Ascending aorta (tissue), 2 donors: ENCODE measurements around the gene PLTP. TPM values are rescaled to one million over a fixed set of nuclear protein-coding genes. Genes with fewer than 3 reads are reported as not detected.

Experiments
- DNase-seq, 2 donors: peaks; one replicate each; pipeline ENCODE4 v3.0.0-alpha.2; 2019; ENCODE audit warnings: low spot score in 2 of 2
- H3K27ac ChIP-seq, 2 donors: fragments of 200-600 bp; sonication (generic); one replicate each; pipeline ENCODE4 v1.5.1; 2016 to 2017; ENCODE audit warnings: mild to moderate bottlenecking in 1 of 2
- H3K27me3 ChIP-seq: fragments of 200-600 bp; sonication (generic); one replicate; pipeline ENCODE4 v1.5.1; 2017
- H3K36me3 ChIP-seq, 2 donors: fragments of 200-600 bp; sonication (generic); one replicate each; pipeline ENCODE4 v1.5.1; 2016
- H3K4me1 ChIP-seq, 2 donors: fragments of 200-600 bp; sonication (generic); one replicate each; pipeline ENCODE4 v1.5.1; 2016 to 2017; ENCODE audit warnings: mild to moderate bottlenecking in 1 of 2
- H3K4me3 ChIP-seq, 2 donors: fragments of 200-600 bp; sonication (generic); one replicate each; pipeline ENCODE4 v1.5.1; 2016 to 2017; ENCODE audit warnings: mild to moderate bottlenecking in 1 of 2
- H3K9me3 ChIP-seq, 2 donors: fragments of 200-600 bp; sonication (generic); one replicate each; pipeline ENCODE4 v1.5.1; 2016
- CTCF ChIP-seq, 3 experiments: fragments of 200-600 bp in 2 of 3; fragments of 450-650 bp in 1 of 3; sonication (generic) in 2 of 3; IDR thresholded peaks; one replicate each; pipeline ENCODE4 v1.5.1; 2016 to 2019; ENCODE audit warnings: antibody characterized with exemption in 3 of 3, mild to moderate bottlenecking in 1 of 3, moderate library complexity in 1 of 3
- intact Hi-C: fragments of 100-400 bp; cut with DNase I; formaldehyde crosslinking; loops from one replicate; pipeline ENCODE4 v1.15.1; 2023
- total RNA-seq: library from RNA; depleted of rRNA; stranded (reverse); fragments of >200 nt; gene quantifications from one replicate; pipeline ENCODE4 v1.1.0, GENCODE V29; 2016

PLTP gene
- total RNA-seq, 1 donor from 2014 or later, result 909 TPM

- H3K27ac ChIP-seq, result no peak overlapping the region
- no peaks in the 10 kb centered on the region for H3K9me3 ChIP-seq
- H3K4me1 ChIP-seq, result no peaks in the 10 kb centered on the region
- H3K27me3 ChIP-seq, result no peaks in the 10 kb centered on the region
- H3K36me3 ChIP-seq, result peaks cover 10 to 15% of the 10 kb centered on the region in 2 donors
- intact Hi-C loops, result no loop called here
- no peak for DNase-seq
- no peak for TF ChIP-seq CTCF (IDR thresholded peaks at IDR 0.05)
- H3K4me3 ChIP-seq, result no peak overlapping the region
Observed at GRCh38 chr20:45872626-45873025, 39.3 kb downstream of the PLTP start.

- DNase-seq, result no peak
- intact Hi-C loops, result no loop called here
- no peaks in the 10 kb centered on the region for H3K4me1 ChIP-seq
- no peak overlapping the region for H3K4me3 ChIP-seq
- no peak for TF ChIP-seq CTCF (IDR thresholded peaks at IDR 0.05)
- H3K9me3 ChIP-seq, result no peaks in the 10 kb centered on the region
- H3K36me3 ChIP-seq, result peaks cover 0 to 3% of the 10 kb centered on the region in 2 donors
- no peak overlapping the region for H3K27ac ChIP-seq
- H3K27me3 ChIP-seq, result no peaks in the 10 kb centered on the region
Observed at GRCh38 chr20:45867819-45868176, 44.2 kb downstream of the PLTP start.

- Histone ChIP-seq H3K9me3 (no peaks in the 10 kb centered on the region), H3K4me1 (no peaks in the 10 kb centered on the region), H3K27me3 (no peaks in the 10 kb centered on the region), H3K27ac (no peak overlapping the region), H3K36me3 (no peaks in the 10 kb centered on the region), H3K4me3 (no peak overlapping the region)
- no peak for TF ChIP-seq CTCF (IDR thresholded peaks at IDR 0.05)
- DNase-seq, result no peak
- intact Hi-C loops, result no loop called here
Observed at GRCh38 chr20:45867136-45867818, 44.7 kb downstream of the PLTP start.

- no peak for TF ChIP-seq CTCF (IDR thresholded peaks at IDR 0.05)
- DNase-seq, result no peak
- Histone ChIP-seq H3K4me1 (no peaks in the 10 kb centered on the region), H3K27ac (no peak overlapping the region), H3K27me3 (no peaks in the 10 kb centered on the region), H3K4me3 (no peak overlapping the region), H3K9me3 (no peaks in the 10 kb centered on the region), H3K36me3 (no peaks in the 10 kb centered on the region)
- intact Hi-C loops, result no loop called here
Observed at GRCh38 chr20:45866454-45866853, 45.5 kb downstream of the PLTP start.

- intact Hi-C loops, result no loop called here
- DNase-seq, result no peak
- Histone ChIP-seq H3K36me3 (no peaks in the 10 kb centered on the region), H3K9me3 (no peaks in the 10 kb centered on the region), H3K4me1 (no peaks in the 10 kb centered on the region), H3K27ac (no peak overlapping the region), H3K27me3 (no peaks in the 10 kb centered on the region), H3K4me3 (no peak overlapping the region)
- TF ChIP-seq CTCF (IDR thresholded peaks at IDR 0.05), result no peak
Observed at GRCh38 chr20:45863543-45864470, 48.1 kb downstream of the PLTP start.
